Brain microvascular endothelial cell (primary cell): Measurements from ENCODE around the gene NID2.

Experiments
- DNase-seq: peaks from one replicate; pipeline ENCODE4 v3.0.0-alpha.2; 2020
- H3K27ac ChIP-seq: fragments of 250-450 bp; sonication (Bioruptor Pico); 2 replicates; pipeline ENCODE4 v1.5.1; 2020; ENCODE audit warnings: mild to moderate bottlenecking, moderate library complexity
- H3K27me3 ChIP-seq: fragments of 250-450 bp; sonication (Bioruptor Pico); replicated peaks from 2 replicates; pipeline ENCODE4 v1.5.1; 2020; ENCODE audit warnings: mild to moderate bottlenecking
- H3K36me3 ChIP-seq: fragments of 250-450 bp; sonication (Bioruptor Pico); replicated peaks from 2 replicates; pipeline ENCODE4 v1.5.1; 2020; ENCODE audit warnings: mild to moderate bottlenecking
- H3K4me3 ChIP-seq: 2 replicates; pipeline ENCODE4 v1.5.1; 2011; ENCODE audit warnings: low read depth, mild to moderate bottlenecking, control low read depth, low read length, moderate library complexity
- CTCF ChIP-seq: IDR thresholded peaks from 2 replicates; pipeline ENCODE4 v1.5.1; 2011; ENCODE audit warnings: low read depth, mild to moderate bottlenecking, moderate library complexity, low read length, control low read depth, inconsistent platforms; ENCODE audit errors: missing control alignments
- in situ Hi-C: cut with HindIII; loops from 2 replicates; pipeline ENCODE4 v1.10.0; 2017; ENCODE audit warnings: low sequenced_read_pairs, low pct_ligation_motif_present

NID2 gene

DNA sequence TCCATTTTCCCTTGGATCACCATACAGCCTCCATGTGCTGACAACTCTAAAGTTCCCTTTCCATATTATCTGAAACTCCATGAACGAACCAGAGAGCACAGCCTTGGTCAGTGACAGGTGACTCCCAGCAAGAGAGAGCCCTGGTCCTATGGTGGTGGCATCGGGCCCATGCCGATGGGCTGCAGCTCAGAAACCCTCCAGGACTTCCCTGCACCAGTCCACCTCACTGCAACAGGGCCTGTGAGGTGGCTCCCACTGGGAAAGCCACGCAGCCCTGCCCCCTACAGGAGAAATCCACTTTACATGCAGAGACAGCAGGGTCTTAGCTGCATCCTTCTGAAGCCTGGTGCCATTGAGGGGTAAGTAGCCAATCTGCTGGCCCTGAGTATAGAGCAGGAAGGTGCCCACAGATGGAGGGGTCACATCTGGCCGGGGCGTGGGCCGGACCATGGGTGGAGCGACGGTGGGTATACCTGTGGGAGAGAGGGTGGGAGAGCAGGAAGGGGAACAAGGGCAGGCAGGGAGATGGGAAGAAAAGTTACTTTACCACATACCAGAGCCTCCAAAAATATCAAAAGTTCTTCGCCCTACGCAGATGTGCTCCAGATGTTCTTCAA lies 54.8 kb downstream of the NID2 start:
- H3K27me3 ChIP-seq = no peaks in the 10 kb centered on the region
- DNase-seq = no peak
- H3K36me3 ChIP-seq = peaks cover 68% of the 10 kb centered on the region
- H3K27ac ChIP-seq = no peak overlapping the region
- in situ Hi-C loops = no loop called here
- no peak overlapping the region for H3K4me3 ChIP-seq
- peak; percentile 64 for TF ChIP-seq CTCF

DNA sequence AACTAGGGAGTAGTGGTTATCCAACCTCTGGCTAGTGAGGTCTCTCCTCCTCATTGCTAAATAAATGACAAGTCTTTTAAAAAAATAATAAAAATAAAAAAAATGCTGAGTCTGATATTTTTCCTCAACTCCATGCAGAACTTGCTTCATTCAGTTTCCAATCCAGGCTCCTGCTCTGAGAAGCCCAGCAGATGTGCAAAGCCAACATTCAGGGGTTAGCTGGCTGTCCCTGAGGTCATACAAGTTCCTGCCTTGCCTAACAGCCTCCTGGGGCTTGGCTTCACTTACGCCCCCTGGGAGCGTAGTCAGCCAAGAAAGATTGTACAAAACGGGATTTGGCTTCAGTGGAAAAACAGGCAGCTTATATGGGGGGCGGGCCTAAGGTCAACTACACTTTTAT lies 56.2 kb downstream of the NID2 start:
- no peak overlapping the region for H3K27ac ChIP-seq
- in situ Hi-C loops = no loop called here
- H3K27me3 ChIP-seq = no peaks in the 10 kb centered on the region
- peaks cover 74% of the 10 kb centered on the region for H3K36me3 ChIP-seq
- peak; percentile 4 for TF ChIP-seq CTCF
- no peak for DNase-seq
- no peak overlapping the region for H3K4me3 ChIP-seq

- Histone ChIP-seq H3K27me3 (no peaks in the 10 kb centered on the region), H3K27ac (no peak overlapping the region), H3K4me3 (no peak overlapping the region), H3K36me3 (peaks cover 73% of the 10 kb centered on the region)
- no peak for DNase-seq
- in situ Hi-C loops = no loop called here
- TF ChIP-seq CTCF = no peak
These were observed 57.3 kb downstream of the NID2 start for GRCh38 chr14:52011523-52011922.

DNA sequence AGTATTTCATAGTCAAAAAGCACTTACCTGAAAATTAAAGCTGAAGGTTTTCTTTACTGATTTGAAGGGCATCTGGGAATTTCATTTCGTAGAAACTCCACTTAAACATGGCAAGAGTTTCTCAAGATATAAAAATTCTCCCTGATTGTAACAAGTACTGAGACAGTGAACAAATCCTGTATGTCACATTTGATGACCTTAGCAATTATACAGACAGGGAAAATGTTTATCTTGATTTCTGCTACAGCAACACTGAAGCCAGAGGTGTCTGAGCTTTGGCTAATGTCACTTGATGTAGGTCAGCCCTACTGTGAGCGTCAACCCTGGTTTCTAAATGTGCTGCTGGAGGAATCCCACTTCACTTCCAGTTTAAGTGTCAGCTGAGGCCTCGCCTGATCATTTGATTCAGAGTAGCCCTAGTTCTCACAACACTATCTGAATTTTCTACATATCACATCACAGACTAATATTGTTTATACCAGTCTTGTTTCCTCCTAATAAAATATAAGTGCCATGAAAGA lies 58.6 kb downstream of the NID2 start:
- no peak for TF ChIP-seq CTCF
- no peaks in the 10 kb centered on the region for H3K27me3 ChIP-seq
- H3K27ac ChIP-seq = no peak overlapping the region
- in situ Hi-C loops = no loop called here
- H3K36me3 ChIP-seq = peaks cover 78% of the 10 kb centered on the region
- H3K4me3 ChIP-seq = no peak overlapping the region
- no peak for DNase-seq

DNA sequence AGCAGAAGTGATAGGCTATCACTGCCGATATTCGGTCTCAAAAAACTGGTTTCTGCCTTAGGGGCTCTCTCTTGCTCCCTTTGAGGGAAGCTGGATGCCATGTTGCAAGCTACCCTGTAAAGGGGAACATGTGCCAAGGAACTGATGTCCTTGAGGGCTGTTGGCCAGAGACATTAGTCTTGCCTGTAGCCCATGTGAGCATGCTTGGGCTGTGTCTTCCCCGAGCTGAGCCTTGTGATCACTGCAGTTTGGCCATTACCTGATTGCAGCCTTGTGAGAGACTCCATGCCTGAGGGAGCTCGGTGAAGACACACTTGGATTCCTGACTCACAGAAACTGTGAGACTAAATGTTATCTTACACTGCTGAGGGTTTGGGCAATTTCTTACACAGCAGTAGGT lies 60.7 kb downstream of the NID2 start:
- in situ Hi-C loops = no loop called here
- H3K36me3 ChIP-seq = peaks cover 77% of the 10 kb centered on the region
- H3K27ac ChIP-seq = no peak overlapping the region

More for the DNA sequence above, 60.7 kb downstream of the NID2 start:
- Histone ChIP-seq H3K4me3 (no peak overlapping the region), H3K27me3 (no peaks in the 10 kb centered on the region)
- no peak for DNase-seq
- TF ChIP-seq CTCF = no peak
